Measurements from ENCODE around the gene LAMC3. TPM values are rescaled to one million over a fixed set of nuclear protein-coding genes. Genes with fewer than 3 reads are reported as not detected.
"Not testable (repeated sequence)": the region's sequence is repeated elsewhere in the genome, so short reads cannot be mapped to it uniquely, and the experiment has no call there.

Gene LAMC3
- polyA plus RNA-seq, 6 donors from 2014 or later, result 0.17 TPM; not detected in 5

GRCh38 chr9:131097126-131097947 is 88.4 kb downstream of the LAMC3 start:
- DNase-seq, result no peak
- Mint-ChIP-seq H3K27ac (no peak overlapping the region), H3K4me3 (peak overlapping the region in 7 of 8 donors; percentile 5 to 82 (median 73)), H3K9me3 (peaks cover 0 to 2% (median 0%) of the 10 kb centered on the region in 7 donors), H3K4me1 (peaks cover 8 to 9% (median 9%) of the 10 kb centered on the region in 3 donors), H3K36me3 (no peaks in the 10 kb centered on the region), H3K27me3 (peaks cover 17 to 55% (median 39%) of the 10 kb centered on the region in 3 donors)
- no peak for ATAC-seq (ENCODE audit: low read depth in 2 of 2)

- H3K4me1 Mint-ChIP-seq, result peaks cover 8 to 9% (median 9%) of the 10 kb centered on the region in 3 donors
These were observed 88.9 kb downstream of the LAMC3 start for GRCh38 chr9:131097948-131098278.

GRCh38 chr9:131098391-131099101 is 89.6 kb downstream of the LAMC3 start:
- peaks cover 17 to 55% (median 39%) of the 10 kb centered on the region in 3 donors for H3K27me3 Mint-ChIP-seq
- peak overlapping the region in 1 of 8 donors; percentile 47 for H3K4me3 Mint-ChIP-seq
- H3K4me1 Mint-ChIP-seq, result peaks cover 8 to 9% (median 9%) of the 10 kb centered on the region in 3 donors
- H3K9me3 Mint-ChIP-seq, result peaks cover 0 to 2% (median 0%) of the 10 kb centered on the region in 7 donors
- H3K36me3 Mint-ChIP-seq, result no peaks in the 10 kb centered on the region
- DNase-seq, result no peak
- no peak overlapping the region for H3K27ac Mint-ChIP-seq
- no peak for ATAC-seq (ENCODE audit: low read depth in 2 of 2)

More at GRCh38 chr9:131097948-131098278, 88.9 kb downstream of the LAMC3 start:
- Mint-ChIP-seq H3K27ac (no peak overlapping the region), H3K4me3 (peak overlapping the region in 4 of 8 donors; percentile 22 to 74 (median 51)), H3K36me3 (no peaks in the 10 kb centered on the region), H3K27me3 (peaks cover 17 to 58% (median 39%) of the 10 kb centered on the region in 3 donors), H3K9me3 (peaks cover 0 to 2% (median 0%) of the 10 kb centered on the region in 7 donors)
- no peak for ATAC-seq (ENCODE audit: low read depth in 2 of 2)
- no peak for DNase-seq

GRCh38 chr9:131099102-131099606 is 90.2 kb downstream of the LAMC3 start:
- H3K4me1 Mint-ChIP-seq, result peaks cover 8 to 9% (median 9%) of the 10 kb centered on the region in 3 donors
- DNase-seq, result no peak
- peaks cover 0 to 2% (median 0%) of the 10 kb centered on the region in 7 donors for H3K9me3 Mint-ChIP-seq
- no peak for ATAC-seq (ENCODE audit: low read depth in 2 of 2)
- H3K27me3 Mint-ChIP-seq, result peaks cover 15 to 49% (median 36%) of the 10 kb centered on the region in 3 donors
- peak overlapping the region in 1 of 8 donors; percentile 8 for H3K4me3 Mint-ChIP-seq
- no peak overlapping the region for H3K27ac Mint-ChIP-seq
- no peaks in the 10 kb centered on the region for H3K36me3 Mint-ChIP-seq

GRCh38 chr9:131099845-131100244 is 90.9 kb downstream of the LAMC3 start:
- H3K4me3 Mint-ChIP-seq, result peak overlapping the region in 1 of 8 donors; percentile 20
- not testable (repeated sequence) for ATAC-seq (ENCODE audit: low read depth in 2 of 2); H3K4me1 Mint-ChIP-seq; DNase-seq; H3K36me3 Mint-ChIP-seq; H3K9me3 Mint-ChIP-seq; H3K27ac Mint-ChIP-seq
- H3K27me3 Mint-ChIP-seq, result peaks cover 8 to 42% (median 29%) of the 10 kb centered on the region in 3 donors

GRCh38 chr9:131100445-131100844 is 91.5 kb downstream of the LAMC3 start:
- no peak for ATAC-seq (ENCODE audit: low read depth in 2 of 2)
- H3K9me3 Mint-ChIP-seq, result peaks cover 0 to 2% (median 0%) of the 10 kb centered on the region in 7 donors
- H3K4me3 Mint-ChIP-seq, result no peak overlapping the region
- no peaks in the 10 kb centered on the region for H3K36me3 Mint-ChIP-seq
- no peak overlapping the region for H3K27ac Mint-ChIP-seq
- peaks cover 8 to 9% (median 9%) of the 10 kb centered on the region in 3 donors for H3K4me1 Mint-ChIP-seq
- peaks cover 5 to 36% (median 23%) of the 10 kb centered on the region in 3 donors for H3K27me3 Mint-ChIP-seq
- no peak for DNase-seq

- H3K27ac Mint-ChIP-seq, result peak overlapping the region in 1 of 6 donors; percentile 80
- H3K4me3 Mint-ChIP-seq, result no peak overlapping the region
- DNase-seq (no peak), ATAC-seq (ENCODE audit: low read depth in 2 of 2) (no peak)
- H3K36me3 Mint-ChIP-seq, result no peaks in the 10 kb centered on the region
- H3K9me3 Mint-ChIP-seq, result peaks cover 0 to 2% (median 0%) of the 10 kb centered on the region in 7 donors
- peaks cover 4 to 9% (median 5%) of the 10 kb centered on the region in 3 donors for H3K4me1 Mint-ChIP-seq
- peaks cover 0 to 34% (median 21%) of the 10 kb centered on the region in 3 donors for H3K27me3 Mint-ChIP-seq
These were observed 92.4 kb downstream of the LAMC3 start for GRCh38 chr9:131101207-131101964.

GRCh38 chr9:131103024-131103423 is 94.0 kb downstream of the LAMC3 start:
- no peaks in the 10 kb centered on the region for H3K4me1 Mint-ChIP-seq
- H3K36me3 Mint-ChIP-seq, result no peaks in the 10 kb centered on the region
- ATAC-seq (ENCODE audit: low read depth in 2 of 2), result no peak
- H3K27ac Mint-ChIP-seq, result no peak overlapping the region
- DNase-seq, result no peak
- H3K9me3 Mint-ChIP-seq, result peaks cover 0 to 2% (median 0%) of the 10 kb centered on the region in 7 donors
- peaks cover 0 to 24% (median 23%) of the 10 kb centered on the region in 3 donors for H3K27me3 Mint-ChIP-seq
- no peak overlapping the region for H3K4me3 Mint-ChIP-seq

- H3K4me1 Mint-ChIP-seq, result no peaks in the 10 kb centered on the region
- DNase-seq, result no peak
- H3K27me3 Mint-ChIP-seq, result peaks cover 0 to 20% (median 19%) of the 10 kb centered on the region in 3 donors
- H3K4me3 Mint-ChIP-seq, result no peak overlapping the region
- H3K9me3 Mint-ChIP-seq, result no peaks in the 10 kb centered on the region
- no peaks in the 10 kb centered on the region for H3K36me3 Mint-ChIP-seq
- no peak for ATAC-seq (ENCODE audit: low read depth in 2 of 2)
- no peak overlapping the region for H3K27ac Mint-ChIP-seq
These were observed 94.6 kb downstream of the LAMC3 start for GRCh38 chr9:131103535-131103934.

- DNase-seq (no peak), ATAC-seq (ENCODE audit: low read depth in 2 of 2) (no peak)
- Mint-ChIP-seq H3K4me3 (no peak overlapping the region), H3K27ac (no peak overlapping the region), H3K4me1 (no peaks in the 10 kb centered on the region), H3K27me3 (peaks cover 4 to 20% (median 19%) of the 10 kb centered on the region in 3 donors), H3K36me3 (no peaks in the 10 kb centered on the region), H3K9me3 (no peaks in the 10 kb centered on the region)
These were observed 95.2 kb downstream of the LAMC3 start for GRCh38 chr9:131104016-131104740.

GRCh38 chr9:131105952-131106351 is 97.0 kb downstream of the LAMC3 start:
- H3K4me1 Mint-ChIP-seq, result no peaks in the 10 kb centered on the region

GRCh38 chr9:131107760-131108159 is 98.8 kb downstream of the LAMC3 start:
- Mint-ChIP-seq H3K4me3 (no peak overlapping the region), H3K4me1 (no peaks in the 10 kb centered on the region), H3K27ac (peak overlapping the region in 1 of 6 donors; percentile 15), H3K9me3 (no peaks in the 10 kb centered on the region), H3K36me3 (no peaks in the 10 kb centered on the region), H3K27me3 (peaks cover 4 to 24% (median 20%) of the 10 kb centered on the region in 3 donors)
- ATAC-seq (ENCODE audit: low read depth in 2 of 2) (no peak), DNase-seq (no peak)

More at GRCh38 chr9:131105952-131106351, 97.0 kb downstream of the LAMC3 start:
- ATAC-seq (ENCODE audit: low read depth in 2 of 2) (no peak), DNase-seq (no peak)
- no peak overlapping the region for H3K27ac Mint-ChIP-seq
- peaks cover 4 to 19% (median 15%) of the 10 kb centered on the region in 3 donors for H3K27me3 Mint-ChIP-seq
- no peaks in the 10 kb centered on the region for H3K36me3 Mint-ChIP-seq
- no peak overlapping the region for H3K4me3 Mint-ChIP-seq
- no peaks in the 10 kb centered on the region for H3K9me3 Mint-ChIP-seq
